ENCODE results near the gene ZBTB40.

Gene ZBTB40

DNA sequence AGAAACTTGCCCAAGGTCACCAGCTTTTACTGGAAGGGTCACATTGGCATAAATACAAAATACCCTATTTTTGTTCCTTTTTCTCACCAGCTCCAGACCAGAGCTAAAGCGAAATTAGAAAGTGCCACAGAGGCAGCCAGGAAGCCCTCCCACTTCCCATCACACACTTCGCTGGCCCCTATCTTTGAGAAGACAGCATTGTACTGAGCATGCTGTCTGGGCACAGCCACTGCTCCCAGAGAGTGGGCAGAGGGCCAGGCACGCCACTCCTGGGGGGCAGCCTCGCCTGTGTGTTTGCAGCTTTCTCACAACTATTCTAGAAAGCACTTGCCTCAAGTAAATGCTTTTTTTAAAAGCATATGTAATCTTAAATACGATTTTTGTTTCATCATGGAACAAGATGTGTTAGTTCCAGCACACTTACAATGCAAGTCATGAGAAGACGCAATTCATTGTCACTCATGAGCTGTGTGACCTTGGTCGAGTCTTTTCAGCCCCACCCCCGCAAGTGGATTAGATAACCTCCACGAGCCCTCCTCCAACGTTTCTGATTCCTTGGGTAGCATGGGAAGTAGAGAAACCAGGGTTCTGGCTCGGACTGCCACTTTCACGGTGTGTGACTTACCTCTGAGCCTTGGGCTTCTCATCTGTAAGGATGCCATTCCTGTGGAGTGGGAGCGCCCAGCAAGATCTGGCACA lies 85.9 kb downstream of the ZBTB40 start:
- DNase-seq: no peak

DNA sequence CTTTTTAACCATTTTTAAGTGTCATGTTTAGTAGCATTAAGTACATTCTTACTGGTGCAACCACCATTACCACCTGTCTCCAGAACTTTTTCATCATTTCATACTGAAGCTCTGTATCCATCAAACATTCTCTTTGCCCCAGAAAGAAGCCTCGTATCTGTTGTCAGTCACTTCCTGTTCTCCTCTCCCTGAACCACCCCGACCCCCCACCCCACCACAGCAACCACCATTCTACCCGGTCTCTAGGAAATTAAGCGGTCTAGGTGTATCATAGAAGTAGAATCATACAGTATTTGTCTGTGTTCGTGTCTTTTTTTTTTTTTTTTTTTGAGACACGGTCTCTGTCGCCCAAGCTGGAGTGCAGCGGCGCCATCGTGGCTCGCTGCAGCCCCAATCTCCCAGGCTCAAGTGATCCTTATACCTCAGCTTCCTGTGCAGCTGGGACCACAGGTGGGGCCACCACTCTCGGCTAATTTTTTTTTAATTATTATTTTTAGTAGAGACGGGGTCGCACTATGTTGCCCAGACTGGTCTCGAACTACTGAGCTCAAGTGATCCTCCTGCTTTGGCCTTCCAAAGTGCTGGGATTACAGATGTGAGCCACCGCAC lies 88.0 kb downstream of the ZBTB40 start:
- DNase-seq: no peak

DNA sequence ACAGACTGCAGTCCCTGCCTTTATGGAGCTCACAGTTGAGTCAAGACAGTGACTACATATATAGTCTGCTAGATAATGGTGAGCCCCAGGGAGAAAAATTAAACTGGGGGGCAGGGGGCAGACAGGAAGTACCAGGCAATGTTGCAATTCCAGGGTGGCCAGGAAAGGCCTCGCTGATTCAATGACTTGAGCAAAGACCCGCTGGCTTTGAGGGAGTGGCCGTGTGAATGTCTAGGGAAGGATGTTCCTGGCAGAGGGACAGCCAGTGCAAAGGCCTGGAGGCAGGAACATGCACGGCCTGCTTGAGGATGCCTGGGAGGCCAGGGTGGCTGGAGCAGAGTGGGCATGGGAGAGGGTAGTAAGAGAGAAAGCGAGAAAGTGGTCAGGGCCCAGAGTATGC lies 88.7 kb downstream of the ZBTB40 start:
- no peak for DNase-seq

DNA sequence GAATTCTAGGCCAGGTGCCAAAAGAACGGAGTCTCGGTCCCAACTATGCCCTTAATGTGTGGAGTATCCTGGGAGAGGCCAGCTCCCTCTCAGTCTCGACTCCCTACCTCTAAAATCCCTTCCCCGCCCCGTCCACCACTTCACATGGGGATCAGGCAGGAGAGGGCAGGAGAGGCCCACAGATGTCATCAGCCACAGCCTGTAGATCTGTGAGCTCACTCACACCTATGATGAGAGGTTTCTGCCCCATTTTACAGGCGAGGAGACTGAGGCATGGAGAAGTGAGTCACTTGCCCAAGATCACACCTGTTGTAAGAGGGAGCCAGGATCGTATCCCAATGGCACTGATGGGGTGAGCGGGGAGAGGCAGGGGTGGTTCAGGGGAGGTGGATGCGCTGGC lies 91.2 kb downstream of the ZBTB40 start:
- no peak for DNase-seq

DNA sequence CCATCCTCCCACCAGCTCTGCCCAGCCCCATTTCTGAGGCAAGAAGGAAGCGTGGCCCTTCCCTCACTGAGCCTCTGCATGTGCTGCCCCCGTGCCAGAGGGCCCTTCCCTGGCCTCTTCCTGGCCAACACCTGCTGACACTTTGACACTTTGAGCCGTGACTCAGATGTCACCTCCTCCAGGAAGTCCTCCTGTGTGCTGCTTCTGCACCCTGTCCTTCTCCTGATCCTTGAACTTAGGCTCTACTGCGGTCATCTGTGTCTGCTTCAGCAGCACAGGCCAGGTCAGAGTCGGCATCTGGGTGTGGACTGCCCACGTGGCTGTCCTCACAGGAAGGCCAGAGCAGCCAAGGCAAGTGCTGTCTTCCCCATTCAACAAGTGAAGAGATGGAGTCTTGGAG lies 92.0 kb downstream of the ZBTB40 start:
- no peak for DNase-seq

DNA sequence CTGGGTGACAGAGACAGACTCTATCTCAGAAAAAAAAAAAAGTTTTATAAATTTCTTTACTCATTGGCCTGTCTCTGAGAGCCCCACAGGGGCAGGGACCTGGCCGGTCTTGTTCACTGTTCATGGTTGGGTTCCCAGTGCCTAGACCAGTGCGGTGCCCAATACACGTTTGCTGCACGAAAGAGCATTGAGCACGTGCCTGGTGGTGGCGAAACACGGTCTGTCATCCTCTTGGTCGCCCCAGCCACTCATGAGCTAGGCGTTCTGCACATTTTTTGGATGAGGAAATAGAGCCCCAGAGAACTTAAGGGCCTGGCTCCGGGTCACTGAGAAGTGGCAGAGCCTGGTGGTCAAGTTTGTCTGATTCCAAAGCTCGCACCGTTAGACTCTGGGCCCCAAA lies 93.0 kb downstream of the ZBTB40 start:
- DNase-seq: no peak

DNA sequence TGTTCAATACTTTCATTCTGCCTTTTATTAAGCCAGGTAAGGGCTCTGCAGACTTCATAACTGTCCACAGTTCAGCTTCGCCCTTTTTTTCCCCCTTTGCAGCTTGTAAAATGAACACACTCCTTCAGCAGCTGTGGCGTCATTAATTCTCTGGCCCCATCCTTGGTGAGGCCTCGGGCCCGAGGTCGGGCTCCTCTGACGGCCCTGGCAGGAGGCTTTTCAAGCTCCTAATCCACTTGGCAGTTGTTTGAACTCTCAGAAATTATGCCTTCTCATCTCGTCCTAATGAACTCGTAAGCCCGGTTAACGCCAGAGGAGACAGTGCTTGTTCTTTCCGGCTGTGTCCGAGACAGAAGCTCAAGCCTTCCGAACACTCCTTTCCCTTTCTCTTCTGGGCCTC lies 93.5 kb downstream of the ZBTB40 start:
- DNase-seq: no peak

DNA sequence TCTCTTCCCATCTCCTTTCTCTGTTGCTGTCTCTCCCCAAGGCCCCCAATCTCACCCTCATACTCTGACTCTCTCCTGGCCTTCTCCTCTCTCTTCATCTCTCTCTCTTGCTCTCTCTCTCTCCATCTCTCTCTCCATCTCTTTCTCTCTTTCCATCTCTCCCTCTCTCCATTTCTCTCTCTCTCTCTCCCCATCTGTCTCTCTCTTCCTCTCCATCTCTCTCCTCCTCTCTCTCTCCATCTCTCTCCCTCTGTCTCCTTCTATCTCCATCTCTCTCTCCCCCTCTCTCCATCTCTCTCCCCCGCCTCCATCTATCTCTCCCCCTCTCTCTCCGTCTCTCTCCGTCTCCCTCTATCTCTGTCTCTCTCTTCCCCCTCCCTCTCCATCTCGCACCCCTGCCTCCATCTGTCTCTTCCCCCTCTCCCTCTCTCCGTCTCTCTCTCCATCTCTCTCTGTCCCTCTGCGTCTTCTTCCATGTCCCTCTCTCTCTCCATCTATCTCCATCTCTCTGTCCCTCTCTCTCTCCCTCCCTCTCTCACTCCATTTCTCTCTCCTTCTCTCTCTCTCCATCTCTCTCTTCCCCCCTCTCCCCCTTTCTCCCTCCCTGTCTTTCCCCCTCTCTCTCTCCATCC lies 95.7 kb downstream of the ZBTB40 start:
- DNase-seq: no peak

DNA sequence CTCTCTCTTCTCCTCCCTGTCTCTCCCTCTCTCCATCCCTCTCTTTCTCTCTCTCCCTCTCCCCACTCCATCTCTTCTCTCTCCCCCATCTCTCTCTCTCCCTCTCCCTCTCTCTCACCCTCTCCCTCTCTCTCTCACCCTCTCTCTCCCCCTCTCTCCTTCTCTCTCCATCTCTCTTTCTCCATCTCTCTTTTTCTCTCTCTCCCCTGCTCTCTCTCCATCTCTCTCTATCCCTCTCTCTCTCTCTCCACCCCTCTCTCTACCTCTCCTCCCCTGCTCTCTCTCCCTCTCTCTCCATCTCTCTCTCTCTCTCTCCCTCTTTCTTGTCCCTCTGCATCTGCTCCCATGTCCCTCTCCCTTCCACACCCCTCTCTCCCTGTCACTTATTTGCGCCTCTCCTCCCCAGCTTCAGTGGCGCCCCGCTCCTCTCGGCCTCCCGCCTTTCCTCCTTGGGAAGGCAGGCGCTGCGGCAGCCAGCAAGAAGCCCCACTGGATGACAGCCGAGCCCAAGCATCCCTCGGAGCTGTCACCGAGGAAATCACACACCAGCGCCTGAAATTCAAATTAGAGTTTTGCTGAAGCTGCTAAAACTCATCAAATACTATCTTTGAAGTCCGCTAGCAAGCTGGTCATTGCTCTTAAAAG lies 96.3 kb downstream of the ZBTB40 start:
- no peak for DNase-seq

DNA sequence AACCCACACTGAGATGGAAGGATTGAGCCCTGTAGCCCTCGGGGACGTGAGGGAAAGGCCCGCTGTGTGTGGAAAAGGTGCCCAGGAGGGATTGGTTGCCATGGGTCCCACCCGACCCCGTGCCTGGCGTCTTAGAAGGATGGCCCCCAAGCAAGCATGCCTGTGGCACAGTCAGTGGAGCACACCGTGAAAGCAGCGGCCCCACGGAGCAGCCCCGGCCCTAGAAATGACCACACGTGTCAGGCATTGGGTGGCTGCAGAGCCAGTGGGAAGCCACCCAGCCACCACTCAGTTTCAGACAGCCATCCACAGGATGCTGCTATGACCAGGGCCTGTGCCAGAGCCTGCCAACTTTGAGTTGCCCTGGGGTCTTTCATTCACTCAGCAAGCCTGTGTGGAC lies 98.4 kb downstream of the ZBTB40 start:
- no peak for DNase-seq

DNA sequence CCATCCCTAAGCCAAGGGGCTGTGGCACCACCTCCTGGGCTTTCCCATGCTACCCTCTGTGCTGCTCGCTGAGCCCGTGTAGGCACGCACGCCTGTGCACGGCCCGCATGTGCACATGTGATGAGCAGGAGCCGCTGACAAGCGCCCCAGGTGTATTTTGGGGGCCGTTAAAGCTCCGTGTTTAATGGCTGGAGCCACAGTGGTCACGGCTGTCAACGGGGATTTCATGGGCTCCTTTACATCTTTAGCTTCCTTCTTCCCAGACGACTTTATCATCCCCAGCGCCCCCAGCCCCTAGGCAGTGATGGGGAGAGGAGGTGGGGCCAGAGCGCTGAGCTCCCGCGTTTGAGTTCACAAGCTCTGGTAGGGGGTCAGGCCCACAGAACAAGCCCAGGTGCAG lies 99.9 kb downstream of the ZBTB40 start:
- no peak for DNase-seq

DNA sequence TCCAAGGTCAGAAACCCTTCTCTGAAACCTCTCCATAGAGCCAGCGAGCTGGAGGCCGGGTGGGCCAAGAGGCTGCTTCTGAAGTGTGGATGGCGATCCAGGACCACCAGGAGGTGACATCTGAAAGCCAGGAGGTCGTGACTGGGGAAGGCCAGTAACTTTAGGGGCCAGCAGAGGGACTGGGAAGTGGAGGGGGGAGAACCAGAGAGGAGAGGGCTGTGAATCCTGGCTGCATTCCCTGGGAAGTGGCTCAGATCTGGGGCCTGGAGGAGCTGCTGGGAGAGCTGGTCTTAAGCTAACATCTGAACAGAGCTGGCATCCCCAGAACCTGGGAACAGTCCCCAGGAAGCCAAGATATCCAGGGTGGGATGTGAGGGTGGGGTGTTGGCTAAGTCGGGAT lies 100.4 kb downstream of the ZBTB40 start:
- no peak for DNase-seq

DNA sequence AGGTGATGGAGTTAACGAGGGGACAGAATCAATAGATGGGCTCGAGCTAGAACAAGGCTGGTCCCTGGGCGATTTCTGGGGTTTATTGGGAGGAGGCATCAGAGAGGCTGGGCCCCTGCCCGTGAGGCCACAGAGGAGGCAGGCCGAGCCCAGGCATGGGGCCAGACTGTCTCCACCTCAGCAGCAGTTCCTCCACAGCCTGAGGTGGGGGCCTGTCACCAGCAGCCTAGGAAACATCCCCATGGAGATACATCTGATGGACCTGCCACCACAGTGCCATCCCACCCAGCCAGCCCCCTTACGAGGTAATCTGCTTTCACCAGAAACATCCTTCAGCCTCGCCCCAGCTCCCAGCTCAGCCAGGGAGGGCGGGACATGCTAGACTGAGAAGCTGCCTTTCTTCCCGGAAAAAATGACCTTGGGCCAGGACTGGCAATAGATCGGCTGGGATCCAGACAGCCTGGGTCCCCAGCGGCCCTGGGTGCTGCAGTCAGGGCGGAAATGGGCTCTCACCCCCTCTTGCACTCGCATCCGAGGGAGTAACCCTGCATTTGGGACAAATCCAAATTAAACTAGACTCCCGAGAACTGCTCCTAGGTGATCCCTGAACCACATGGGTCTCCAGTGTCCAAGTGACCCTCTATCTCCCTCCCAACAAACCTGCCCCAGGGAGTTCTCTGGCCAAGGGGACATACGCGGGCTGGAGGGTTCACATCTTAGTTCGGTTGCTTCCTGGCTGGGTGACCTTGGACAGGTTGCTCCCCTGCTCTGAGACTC lies 101.6 kb downstream of the ZBTB40 start:
- DNase-seq: no peak

DNA sequence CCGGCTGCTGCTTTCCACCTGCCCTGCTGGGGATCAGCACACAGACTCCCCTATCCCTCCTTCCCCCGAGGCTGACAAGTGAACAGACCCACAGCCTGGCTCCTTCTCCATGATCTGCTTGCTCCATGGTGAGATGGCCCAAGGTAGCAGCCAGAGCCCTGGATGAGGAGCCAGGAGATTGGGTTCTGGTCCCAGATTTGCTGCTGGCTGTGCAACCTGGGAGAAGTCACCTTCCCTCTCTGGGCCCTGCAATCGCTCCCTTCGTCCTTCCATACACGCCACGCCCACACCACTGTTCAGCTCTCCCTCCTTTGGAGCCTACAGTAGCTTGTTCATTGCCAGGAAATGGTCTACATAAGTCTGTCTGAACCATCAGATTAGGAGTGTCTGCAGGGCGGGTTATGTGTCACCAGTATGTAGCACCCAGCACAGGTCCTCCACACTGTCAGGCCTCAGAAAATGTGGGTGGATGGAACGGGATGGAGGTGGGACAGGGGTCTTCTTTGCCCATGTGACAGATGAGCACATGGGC lies 102.4 kb downstream of the ZBTB40 start:
- no peak for DNase-seq

DNA sequence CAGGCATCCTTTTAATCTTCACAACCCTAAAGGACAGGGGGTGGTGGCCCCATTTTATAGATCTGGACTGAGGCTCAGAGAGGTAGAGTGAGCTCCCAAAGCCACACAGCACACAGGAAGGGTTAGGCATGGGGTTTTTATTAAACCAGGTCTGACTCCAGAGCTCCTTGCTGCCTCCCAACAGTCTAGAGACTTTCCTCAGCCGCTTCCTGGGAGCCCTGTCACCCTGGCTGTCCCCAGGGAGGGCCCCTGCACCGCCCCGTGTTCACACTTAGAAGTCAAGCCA lies 103.7 kb downstream of the ZBTB40 start:
- no peak for DNase-seq

DNA sequence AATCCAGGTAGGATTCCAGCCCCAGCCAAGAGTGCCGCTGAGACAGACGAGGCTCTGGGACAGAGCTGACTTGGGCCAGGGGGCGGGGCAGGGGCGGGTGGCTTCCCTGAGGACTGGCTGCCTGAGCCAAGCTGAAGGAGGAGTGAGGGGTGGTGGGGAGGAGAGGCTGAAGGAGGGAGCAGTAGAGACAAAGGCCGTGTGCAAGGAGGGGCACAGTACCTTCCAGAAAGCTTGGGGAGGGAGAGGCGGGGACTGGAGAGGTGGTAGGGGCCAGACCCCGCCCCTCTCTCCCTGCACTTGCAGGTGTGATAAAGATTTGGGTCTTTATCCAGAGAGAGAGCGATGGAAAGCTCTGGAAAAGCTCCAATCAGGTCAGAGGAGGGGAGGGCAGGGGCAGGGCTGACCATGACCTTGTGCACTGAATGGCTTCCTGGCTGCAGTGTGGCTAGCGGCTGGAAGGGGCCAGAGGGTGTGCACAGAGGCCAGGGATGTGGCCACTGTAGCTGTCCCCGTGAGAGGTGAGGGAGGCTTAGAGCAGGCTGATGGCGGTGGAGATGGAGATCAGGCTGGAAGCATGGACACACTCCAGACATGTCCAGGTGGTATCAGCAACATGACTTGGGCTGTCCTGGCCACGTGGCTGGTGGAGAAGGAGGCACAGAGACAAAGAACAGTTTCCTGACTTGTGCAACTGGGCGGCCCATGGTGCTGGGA lies 104.9 kb downstream of the ZBTB40 start:
- no peak for DNase-seq

DNA sequence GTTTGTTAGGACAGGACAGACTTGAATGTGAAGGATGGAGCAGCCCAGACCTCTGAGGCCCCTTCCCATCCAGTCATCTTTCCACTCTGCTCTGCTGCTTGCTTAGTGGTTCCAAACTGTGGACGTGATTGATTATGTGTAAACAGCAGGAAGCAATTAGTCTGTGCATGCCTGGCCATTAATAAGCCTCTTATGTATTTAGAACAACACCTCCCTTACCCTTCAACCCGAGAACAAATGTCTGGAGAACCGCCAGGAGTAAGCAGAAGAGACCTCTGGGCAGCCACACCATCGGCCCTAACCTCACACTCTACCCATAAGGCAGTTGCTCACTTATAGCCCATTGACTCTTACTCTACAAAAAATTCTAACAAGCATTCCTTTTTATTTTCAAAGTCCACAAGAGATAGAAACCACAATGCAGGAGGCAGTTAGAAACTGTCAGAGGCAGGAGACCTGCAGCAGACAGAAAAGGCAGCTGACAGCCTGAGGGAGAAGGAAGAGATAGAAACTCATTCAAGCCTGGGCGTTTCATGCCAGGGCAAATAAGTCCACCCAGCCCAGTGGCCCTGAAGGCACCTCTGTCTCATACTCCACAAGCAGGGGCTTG lies 105.8 kb downstream of the ZBTB40 start:
- no peak for DNase-seq

DNA sequence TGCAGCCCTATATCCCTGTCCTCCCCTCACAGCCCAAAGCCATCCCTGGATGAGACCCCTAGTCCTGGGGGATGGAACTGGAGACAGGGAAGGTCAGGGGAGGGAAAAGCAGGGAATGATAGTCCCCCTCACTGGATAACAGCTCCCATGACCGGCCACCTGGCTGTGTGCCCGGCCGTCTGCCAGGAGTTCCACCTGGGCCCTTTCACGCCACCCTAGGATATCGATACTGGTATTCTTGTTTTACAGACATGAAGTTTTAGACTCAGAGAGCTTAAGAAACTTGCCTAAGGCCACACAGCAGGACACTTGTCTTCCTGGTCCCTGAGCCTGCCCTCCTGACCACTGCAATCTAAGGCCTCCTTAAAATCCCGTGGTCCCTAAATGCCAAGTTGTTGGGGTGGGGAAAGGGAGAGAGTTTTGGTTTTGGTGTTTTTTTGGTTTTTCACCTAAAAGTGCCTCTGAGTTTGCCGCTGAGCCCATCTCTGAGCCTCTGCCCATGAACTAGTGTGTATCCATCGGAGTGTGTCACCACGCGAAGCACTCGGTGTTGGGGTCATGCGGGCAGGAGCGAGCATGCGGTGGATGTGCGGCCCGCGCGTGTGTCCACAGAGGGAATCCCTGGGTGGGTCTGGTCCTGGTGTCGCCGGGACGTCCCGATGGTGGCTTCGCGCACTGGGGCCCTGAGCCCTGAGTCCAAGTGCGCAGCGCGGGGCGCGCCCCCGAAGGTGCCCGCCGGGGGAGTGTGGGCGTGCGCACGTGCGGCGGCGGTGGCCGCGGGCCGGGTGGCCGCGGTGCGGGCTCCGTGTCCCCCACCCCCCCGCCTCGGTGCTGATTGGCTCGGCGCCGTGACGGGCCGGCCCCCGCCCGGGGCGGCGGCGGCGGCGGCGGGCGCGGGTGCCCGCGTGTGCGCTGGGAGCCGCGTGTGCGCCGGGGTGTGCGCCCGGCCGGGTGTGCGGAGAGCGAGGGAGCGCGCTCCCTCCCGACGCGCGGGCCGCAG lies 111.2 kb downstream of the ZBTB40 start, which contains the start of gene EPHA8:
EPHA8 (plus strand) TSS at position 906 of the 1,000 bp plus-strand sequence. CDS start 147 bp downstream, outside the sequence.
- no peak for DNase-seq

DNA sequence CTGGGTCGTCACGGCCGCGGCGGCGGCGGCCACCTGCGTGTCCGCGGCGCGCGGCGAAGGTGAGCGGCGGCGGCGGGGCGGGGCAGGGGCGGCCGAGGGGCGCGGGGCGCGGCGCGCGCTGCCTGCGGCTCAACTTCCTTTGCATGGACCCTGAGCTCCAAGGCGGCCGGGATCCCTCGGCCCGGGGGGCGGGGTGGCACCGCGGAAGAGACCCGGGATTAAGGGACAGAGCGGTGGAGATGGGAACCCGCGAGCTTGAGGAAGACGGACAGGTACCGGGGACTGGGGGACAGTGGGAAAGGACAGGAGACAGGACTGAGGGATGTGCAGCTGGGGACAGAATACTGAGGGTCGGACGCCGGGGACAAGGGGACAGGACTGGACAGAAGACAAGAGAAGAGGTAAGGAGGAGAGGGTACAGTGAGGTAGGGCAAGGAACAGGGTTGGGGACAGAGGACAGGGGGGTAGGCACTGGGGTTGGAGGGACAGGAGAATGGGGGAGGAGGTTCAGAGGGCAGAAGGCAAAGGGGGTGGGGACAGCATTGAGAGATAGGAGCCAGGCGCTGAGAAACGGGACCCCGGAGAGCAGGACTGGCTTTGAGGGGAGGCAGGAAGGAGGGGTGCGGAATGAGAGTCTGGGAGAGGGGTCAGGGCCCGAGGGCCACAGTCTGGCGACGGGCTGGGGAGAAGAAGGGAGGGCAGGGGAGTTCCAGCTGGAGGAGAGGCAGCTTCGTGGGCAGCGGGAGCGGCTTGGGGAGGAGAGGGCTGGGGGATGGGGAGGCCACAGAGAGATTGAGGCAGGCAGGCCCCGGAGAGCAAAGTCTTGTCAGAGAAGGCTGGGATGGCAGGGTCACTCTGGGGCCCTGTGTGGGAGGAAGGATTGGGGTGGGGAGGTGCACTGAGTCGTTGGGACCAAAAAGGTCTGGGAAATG lies 112.3 kb downstream of the ZBTB40 start:
- no peak for DNase-seq

All from NCI-H446 (cell line).